GM12891 (cell line): Measurements from ENCODE around the gene RTBDN.

Source experiments
- POLR2A ChIP-seq: IDR thresholded peaks from 2 replicates; pipeline ENCODE4 v1.6.1; 2011; ENCODE audit warnings: low read depth, low read length, control low read depth
- POLR2AphosphoS5 ChIP-seq: IDR thresholded peaks from 2 replicates; pipeline ENCODE4 v1.6.1; 2011; ENCODE audit warnings: low read depth, low read length, control low read depth
- TAF1 ChIP-seq: IDR thresholded peaks from 2 replicates; pipeline ENCODE4 v1.6.1; 2011; ENCODE audit warnings: low read depth, low read length, control low read depth

DNA sequence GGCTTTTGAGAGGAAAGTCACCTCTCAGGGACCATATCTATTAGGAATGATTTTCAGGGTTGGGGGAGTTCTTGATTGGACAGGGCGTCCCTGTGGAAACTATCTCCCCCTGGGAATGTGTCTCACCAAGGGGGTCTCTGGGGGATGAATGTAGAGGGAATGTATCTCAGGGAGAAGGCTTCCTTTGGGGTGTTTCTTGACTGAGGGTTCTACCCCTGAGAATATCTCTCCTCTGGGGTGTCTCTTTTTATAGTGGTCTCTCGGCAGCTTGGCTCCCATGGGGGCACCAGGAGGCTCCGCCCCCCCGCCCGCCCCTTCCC lies 1.0 kb downstream of the RTBDN start:
- TF ChIP-seq POLR2A = no peak
- no peak for TF ChIP-seq POLR2AphosphoS5
- TF ChIP-seq TAF1 = no peak
